DND-41 (cell line): ENCODE data around the gene CCR7.

Experiments used
- CTCF ChIP-seq: IDR thresholded peaks from 2 replicates; pipeline ENCODE4 v1.5.1; 2012; ENCODE audit warnings: borderline replicate concordance, low read length, moderate library complexity, mild to moderate bottlenecking; ENCODE audit not compliant: poor library complexity, severe bottlenecking; ENCODE audit errors: extremely low read depth
- EZH2 ChIP-seq: IDR thresholded peaks from 3 replicates; pipeline ENCODE4 v1.6.1; 2012; ENCODE audit warnings: borderline replicate concordance, low read depth, mild to moderate bottlenecking, moderate library complexity, low read length, inconsistent platforms; ENCODE audit not compliant: severe bottlenecking

GRCh38 chr17:40553694-40554534, 11.4 kb downstream of the CCR7 start:
- TF ChIP-seq CTCF, result no peak
- TF ChIP-seq EZH2, result no peak
